ENCODE results near the gene CDK11A.
"Not testable (repeated sequence)": the region's sequence is repeated elsewhere in the genome, so short reads cannot be mapped to it uniquely, and the experiment has no call there.

The CDK11A gene

DNA sequence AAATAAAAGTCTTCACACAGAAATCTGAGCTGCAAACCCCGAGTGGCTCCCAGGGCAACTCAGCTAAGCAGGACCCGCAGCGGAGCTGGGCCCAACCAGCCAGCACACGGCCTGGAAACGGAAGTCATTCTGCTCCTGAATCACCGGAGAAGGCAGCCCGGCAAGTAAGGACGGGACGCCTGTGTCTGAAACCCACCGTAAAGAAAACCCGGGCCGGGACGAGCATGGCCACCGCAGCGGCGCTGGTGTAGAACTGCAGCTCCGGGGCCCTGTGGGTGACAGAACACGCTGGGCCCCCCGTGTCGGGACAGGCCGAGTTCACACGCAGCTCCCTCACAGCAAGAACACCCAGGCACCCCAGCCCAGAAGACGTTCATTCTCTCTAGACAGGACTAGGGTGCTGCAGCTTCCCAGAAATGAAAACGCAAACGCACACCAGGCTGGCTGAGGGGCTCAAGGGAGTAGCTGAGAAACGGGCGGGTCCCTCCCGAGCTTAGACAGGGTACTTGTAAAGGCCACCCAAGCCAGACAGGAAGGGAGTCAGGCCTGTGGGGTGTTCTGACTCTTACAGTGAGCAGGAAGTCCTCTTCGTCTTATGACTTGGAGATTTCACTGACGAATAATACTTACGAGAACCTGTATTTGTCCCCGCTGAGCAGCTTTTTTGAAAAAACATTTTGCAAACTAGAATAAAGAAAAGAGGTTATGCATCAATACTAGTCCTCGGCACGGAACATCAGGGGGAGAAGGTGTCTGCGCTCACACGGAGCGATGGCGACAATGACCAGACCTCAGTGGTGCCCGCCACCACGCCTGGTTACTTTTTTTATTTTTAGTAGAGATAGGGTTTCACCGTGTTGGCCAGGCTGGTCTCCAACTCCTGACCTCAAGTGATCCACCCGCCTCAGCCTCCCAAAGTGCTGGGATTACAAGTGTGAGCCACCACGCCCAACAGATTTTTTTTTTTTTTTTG is 54.4 kb downstream of the CDK11A start:
- TF ChIP-seq, protein P1, sequence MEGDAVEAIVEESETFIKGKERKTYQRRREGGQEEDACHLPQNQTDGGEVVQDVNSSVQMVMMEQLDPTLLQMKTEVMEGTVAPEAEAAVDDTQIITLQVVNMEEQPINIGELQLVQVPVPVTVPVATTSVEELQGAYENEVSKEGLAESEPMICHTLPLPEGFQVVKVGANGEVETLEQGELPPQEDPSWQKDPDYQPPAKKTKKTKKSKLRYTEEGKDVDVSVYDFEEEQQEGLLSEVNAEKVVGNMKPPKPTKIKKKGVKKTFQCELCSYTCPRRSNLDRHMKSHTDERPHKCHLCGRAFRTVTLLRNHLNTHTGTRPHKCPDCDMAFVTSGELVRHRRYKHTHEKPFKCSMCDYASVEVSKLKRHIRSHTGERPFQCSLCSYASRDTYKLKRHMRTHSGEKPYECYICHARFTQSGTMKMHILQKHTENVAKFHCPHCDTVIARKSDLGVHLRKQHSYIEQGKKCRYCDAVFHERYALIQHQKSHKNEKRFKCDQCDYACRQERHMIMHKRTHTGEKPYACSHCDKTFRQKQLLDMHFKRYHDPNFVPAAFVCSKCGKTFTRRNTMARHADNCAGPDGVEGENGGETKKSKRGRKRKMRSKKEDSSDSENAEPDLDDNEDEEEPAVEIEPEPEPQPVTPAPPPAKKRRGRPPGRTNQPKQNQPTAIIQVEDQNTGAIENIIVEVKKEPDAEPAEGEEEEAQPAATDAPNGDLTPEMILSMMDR (IDR thresholded peaks at IDR 0.05; ENCODE audit: low read length, missing control alignments), result no peak
- no peak overlapping the region for H3K4me3 ChIP-seq (replicated peaks; ENCODE audit: low read depth, low read length)
- no peak for DNase-seq (ENCODE audit: low read depth)

DNA sequence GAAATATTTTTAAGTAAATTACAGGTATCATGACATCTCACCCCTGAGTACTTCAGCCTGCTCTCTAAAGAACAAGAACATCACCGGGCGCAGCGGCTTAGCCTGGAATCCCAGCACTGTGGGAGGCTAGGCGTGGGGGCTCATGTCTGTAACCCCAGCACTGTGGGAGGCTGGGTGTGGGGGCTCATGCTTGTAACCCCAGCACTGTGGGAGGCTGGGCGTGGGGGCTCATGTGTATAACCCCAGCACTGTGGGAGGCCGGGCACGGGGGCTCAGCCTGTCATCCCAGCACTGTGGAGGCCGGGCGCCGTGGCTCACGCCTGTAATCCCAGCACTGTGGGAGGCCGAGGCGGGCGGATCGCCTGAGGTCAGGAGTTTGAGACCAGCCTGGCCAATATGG is 57.6 kb downstream of the CDK11A start:
- TF ChIP-seq, protein P1 (IDR thresholded peaks at IDR 0.05; ENCODE audit: low read length, missing control alignments), result no peak
- H3K4me3 ChIP-seq (replicated peaks; ENCODE audit: low read depth, low read length), result no peak overlapping the region
- DNase-seq (ENCODE audit: low read depth), result no peak

DNA sequence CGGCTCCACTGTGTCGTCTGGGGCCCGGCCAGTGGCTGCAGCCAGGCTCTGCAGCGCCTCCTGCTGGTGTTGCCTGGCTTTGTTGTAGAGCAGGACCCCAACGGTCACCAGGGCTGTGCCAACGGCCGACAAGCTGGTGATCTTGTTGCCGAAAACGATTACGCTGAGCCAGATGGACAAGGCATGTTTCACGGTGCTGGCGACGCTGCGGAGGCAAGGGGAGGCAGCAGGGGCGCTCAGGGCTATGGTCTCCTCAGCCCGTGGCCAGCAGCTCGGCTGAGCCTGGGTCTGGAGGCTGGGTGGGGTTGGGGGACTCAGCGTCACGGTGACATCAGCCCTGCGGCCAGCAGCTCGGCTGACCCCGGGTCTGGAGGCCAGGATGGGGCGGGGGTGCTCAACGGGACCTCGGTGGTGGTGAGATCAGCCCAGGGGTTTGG is 58.3 kb downstream of the CDK11A start:
- TF ChIP-seq, protein P1 (IDR thresholded peaks at IDR 0.05; ENCODE audit: low read length, missing control alignments), result peak; percentile 37
- no peak overlapping the region for H3K4me3 ChIP-seq (replicated peaks; ENCODE audit: low read depth, low read length)
- no peak for DNase-seq (ENCODE audit: low read depth)

DNA sequence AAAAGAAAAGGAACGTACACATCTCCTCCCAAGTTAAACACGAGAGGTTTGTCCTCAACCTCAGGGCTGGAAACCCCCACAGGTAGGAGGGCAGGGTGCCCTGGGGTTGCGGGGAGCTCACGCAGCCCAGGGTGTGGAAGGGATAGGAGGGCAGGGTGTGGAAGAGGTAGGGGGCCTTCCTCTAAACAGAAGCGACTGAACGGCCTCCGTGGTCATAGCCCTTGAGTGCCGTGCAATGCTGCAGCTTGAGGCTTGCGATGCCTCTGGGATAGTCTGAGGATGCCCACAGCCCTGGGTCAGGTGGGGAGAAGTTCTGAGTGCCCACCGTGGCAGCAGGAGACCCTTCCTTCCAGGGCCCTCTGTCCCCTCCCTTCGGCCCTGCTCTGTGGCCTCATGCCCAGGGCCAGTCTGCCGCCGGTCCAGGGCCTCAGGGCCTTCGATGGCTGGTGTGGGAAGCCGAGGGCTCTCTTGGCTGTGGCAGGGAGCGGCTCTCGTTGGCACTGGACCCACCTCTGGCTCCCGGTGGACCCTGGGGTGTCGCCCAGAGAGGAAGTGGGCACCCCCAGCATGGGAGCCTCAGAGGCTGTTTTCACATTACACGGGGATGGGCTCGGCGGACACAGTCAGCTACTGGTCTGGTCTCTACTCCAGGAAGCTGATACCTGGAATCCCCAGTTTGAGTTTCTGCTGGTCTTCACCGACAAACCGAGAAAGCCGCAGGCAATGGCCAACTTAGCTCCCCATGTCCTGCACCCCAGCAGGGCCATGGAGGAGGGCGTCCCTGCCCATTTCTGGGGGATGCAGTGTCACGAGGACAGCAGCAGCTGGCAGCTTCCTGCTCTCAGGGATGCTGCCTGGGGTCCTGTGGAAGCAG is 59.0 kb downstream of the CDK11A start:
- H3K4me3 ChIP-seq (replicated peaks; ENCODE audit: low read depth, low read length), result no peak overlapping the region
- no peak for DNase-seq (ENCODE audit: low read depth)
- TF ChIP-seq, protein P1 (IDR thresholded peaks at IDR 0.05; ENCODE audit: low read length, missing control alignments), result no peak

DNA sequence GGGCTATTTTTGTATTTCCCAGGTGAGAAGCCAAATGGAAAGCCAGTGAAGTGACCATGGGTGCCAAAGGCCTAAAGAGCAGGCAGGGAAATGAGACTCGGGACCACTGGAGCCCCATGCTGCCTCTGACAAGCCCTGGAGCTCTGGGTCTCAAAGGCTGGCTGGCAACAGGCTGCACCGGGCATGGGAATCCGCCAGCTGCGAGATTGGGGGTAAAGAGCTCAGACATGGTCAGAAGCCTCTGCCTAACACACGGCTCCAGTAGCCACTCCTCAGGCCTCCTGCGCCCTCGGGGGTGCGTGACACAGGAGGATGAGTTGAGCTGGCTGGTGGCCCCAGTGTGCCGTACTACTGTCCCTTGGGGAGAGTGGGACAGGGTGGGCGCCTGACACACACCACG is 59.8 kb downstream of the CDK11A start:
- not testable (repeated sequence) for DNase-seq (ENCODE audit: low read depth); H3K4me3 ChIP-seq (replicated peaks; ENCODE audit: low read depth, low read length)

DNA sequence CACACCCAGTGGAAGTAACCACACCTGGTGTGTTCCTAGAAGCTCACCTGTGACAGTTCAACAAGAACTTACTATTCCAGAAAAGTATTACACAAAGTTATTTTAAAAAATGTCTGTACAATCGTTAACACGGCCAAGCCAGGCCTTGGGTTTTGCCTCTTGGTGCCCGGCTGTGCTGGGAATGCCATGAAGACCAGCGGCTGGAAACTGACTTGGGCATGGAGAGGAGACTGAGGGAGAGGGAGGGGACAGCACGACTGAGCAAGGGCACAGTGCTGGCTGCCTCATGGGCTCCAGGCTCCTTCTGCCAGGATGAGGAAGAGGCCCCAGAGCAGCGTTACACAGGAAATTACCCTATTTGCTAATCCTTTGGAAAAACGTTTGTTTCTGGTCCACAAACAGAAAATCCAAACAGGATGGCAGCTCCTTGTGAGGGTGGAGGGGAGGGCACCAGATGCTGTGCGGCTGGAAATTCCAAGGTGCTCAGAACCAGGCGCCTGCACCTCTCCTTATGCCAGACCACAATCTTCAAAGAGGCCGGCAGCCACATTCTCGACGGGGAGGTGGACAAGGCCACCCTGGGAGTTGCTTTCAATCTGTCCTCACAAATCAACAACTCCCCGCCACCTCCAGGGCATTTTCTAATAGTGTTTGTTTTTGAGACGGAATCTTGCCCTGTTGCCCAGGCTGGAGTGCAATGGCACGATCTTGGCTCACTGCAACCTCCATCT is 61.2 kb downstream of the CDK11A start:
- H3K4me3 ChIP-seq (replicated peaks; ENCODE audit: low read depth, low read length), result not testable (repeated sequence)

DNA sequence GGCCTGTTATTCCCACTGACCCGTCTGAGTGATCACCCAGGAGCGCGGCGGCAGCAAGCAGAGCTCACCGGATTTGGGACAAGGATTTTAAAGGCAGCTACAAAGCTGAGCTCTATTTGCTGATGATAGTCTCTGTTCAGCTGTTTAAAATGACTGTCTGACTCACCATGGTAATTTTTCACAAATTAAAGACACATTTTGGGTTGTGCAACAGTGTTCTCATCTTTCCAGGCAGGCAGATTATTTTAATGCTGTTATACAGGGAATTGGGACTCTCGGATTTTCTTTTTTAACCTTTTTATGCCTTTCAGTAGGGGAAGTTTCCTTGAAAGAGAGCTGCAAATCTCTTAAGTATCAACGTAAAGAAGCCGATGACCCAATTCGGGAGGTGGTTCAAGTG is 61.8 kb downstream of the CDK11A start:
- DNase-seq (ENCODE audit: low read depth); H3K4me3 ChIP-seq (replicated peaks; ENCODE audit: low read depth, low read length): not testable (repeated sequence)

More for the DNA sequence above, 61.2 kb downstream of the CDK11A start:
- not testable (repeated sequence) for DNase-seq (ENCODE audit: low read depth)
